CD4-positive, alpha-beta T cell treated with Interleukin-6 at 100 ng/mL for 8 hours (primary cell): ENCODE data around the gene ASB16.
"Not testable (repeated sequence)": the region's sequence is repeated elsewhere in the genome, so short reads cannot be mapped to it uniquely, and the experiment has no call there.

Source experiments
- DNase-seq: peaks from one replicate; pipeline ENCODE4 v3.0.0-alpha.2; 2020; ENCODE audit warnings: mixed read lengths, low spot score

Gene ASB16

GRCh38 chr17:44170499-44171201, at the start of gene ASB16:
Gene ASB16, plus strand, starts transcription at chr17:44170704. Its CDS starts 86 bp downstream, at chr17:44170790.
- DNase-seq: no peak

DNA sequence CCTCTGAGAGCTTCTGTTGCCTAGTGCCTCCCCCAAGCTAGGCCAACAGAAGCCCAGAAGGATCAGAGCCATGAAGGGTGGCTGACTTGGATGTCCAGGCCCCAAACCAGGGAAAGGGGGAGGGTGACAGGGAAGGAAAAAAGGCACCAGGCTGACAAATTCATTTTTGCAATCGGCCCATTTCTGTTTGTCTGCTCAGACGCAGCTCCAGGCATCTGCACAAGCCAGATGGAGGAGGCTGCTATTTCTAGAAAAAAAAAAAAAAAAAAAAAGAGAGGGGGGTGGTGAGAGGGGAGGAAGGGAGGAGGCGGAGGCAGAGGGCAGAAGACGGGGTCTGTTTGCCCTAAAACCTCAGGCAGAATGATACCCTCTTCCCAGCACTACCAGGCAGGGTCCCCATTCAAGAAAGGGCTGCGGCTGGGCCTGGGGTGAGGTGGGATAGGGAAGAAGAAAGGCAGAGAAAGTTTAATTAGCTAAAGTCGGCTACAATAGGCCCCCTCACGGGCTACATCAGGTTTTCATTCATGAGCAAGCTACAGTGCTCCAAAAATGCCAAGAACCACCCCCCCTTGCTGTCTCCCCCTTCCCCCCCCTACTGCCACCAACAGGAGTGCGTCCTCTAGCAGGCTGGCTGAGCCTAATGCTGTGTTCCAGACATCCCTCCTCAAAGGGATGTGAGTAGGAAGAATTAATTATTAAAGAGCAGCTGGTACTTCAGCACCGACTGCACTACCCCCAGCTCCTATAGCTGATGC, 49.5 kb upstream of the ASB16 start:
- no peak for DNase-seq

DNA sequence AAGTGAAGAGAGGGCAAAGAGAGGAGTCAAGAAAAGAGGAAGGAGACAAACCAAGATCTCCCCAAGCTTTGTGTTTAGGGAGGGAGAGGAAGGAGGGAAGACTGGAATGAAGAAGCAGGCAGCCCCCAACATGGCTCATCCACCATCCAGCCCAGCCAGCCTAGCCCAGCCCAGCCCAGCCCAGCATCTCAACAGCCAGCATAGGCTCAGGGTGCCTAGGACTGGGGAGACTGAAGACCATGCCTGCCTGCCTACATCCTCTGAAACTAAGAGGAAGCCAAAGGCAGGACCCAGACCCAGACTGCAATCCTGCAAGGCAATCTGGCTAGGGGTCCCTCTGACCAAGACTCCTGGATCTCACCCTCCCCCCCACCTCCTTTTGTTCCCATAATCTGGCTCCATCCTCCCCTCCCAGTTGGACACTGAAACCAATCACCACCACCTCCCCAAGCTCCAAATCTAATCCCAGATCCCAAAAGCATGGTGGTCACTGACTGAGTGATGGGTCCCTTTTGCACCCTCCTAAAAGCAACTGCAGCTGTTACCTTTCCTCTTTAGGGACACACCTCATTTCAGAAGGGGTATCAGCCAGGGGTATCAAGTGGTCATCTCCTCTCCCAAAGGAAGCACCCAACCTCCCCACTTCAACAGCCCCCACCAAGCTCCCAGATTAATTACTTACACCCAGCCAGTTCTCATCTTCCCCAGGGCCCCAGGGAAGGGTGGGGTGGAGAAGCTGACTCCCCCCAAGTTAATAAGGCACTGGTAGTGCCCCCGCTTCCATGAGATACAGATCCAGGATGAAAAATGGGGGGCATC, 48.3 kb upstream of the ASB16 start:
- no peak for DNase-seq

GRCh38 chr17:44122816-44123355, 47.6 kb upstream of the ASB16 start:
- no peak for DNase-seq

- peak; percentile 97 for DNase-seq
These were observed 47.0 kb upstream of the ASB16 start, which contains the start of gene HDAC5 for GRCh38 chr17:44123356-44124117. Gene HDAC5, minus strand, starts transcription at chr17:44123641. Its CDS starts 6,126 bp downstream, at chr17:44117515.

- no peak for DNase-seq
These were observed 46.4 kb upstream of the ASB16 start for GRCh38 chr17:44124118-44124438.

DNA sequence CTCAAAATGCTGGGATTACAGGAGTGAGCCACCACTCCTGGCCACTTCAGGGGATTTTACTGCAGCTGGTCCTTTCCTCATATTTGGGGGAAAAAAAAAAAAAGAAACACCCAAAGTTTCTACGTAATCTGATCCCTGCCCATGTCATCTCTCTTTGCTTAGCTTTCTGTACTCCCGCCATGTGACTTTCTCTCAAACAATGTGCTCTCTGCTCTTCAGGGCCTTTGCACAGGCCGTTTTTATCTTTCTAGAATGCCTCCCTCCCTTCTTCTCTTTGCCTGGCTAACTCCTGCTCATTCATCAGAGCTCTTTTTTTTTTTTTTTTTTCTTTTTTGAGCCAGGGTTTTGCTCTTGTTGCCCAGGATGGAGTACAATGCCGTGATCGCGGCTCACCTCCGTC, 42.1 kb upstream of the ASB16 start:
- DNase-seq: no peak

GRCh38 chr17:44130693-44131349, 39.7 kb upstream of the ASB16 start:
- DNase-seq: no peak

- DNase-seq: not testable (repeated sequence)
These were observed 39.1 kb upstream of the ASB16 start for GRCh38 chr17:44131372-44131771.

- no peak for DNase-seq
These were observed 38.2 kb upstream of the ASB16 start for GRCh38 chr17:44132275-44132821.

- DNase-seq: no peak
These were observed 36.5 kb upstream of the ASB16 start for GRCh38 chr17:44133918-44134476.

- no peak for DNase-seq
These were observed 35.5 kb upstream of the ASB16 start for GRCh38 chr17:44134752-44135568.

DNA sequence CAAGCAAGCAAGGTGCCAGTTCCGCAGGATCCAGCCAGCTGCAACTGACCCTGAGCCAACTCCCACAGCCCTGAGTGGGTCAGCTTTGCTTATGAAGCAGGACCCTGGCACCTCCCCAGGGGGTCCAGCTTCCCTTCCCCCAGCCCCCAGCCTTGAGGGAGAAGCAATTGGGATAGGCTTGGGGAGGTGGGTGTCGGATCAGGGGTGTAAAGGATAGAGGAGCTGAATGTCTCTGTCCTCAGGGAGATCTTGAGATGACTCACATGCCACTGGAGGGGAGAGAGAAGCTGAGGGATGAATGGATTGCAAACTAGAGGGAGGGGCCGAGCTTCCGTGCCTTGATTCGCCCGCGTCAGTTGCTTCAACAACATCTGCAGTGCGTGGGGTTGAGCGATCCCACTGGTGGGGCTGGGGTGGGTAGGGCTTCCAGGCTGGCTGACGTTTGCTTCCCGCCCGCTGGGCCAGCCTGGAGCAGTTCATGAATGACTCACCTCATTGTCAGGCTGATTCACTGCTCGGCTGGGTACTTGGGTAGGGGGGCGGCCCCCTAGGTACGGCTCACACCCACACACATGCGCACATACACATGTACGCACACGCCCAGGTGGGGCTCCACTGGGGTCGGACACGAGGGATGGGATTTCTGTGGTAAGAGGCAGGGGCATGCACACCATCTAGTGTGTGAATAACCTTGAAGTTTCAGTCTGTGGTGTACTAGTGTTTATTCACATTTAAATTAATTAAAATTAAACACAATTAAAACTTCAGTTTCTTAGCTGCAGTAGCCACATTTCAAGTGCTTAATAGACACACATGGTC, 32.4 kb upstream of the ASB16 start:
- DNase-seq: no peak

DNA sequence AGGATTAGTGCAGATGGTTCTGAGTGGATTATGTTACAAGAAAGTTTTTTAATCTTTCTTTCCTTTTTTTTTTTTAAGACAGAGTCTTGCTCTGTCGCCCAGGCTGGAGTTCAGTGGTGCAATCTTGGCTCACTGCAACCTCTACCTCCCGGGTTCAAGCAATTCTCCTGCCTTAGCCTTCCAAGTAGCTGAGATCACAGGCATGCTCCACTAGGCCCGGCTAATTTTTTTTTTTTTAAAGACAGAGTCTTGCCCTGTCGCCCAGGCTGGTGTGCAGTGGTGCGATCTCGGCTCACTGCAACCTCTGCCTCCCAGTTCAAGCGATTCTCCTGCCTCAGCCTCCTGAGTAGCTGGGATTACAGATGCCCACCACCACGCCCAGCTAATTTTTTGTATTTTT, 26.6 kb upstream of the ASB16 start:
- DNase-seq: not testable (repeated sequence)

DNA sequence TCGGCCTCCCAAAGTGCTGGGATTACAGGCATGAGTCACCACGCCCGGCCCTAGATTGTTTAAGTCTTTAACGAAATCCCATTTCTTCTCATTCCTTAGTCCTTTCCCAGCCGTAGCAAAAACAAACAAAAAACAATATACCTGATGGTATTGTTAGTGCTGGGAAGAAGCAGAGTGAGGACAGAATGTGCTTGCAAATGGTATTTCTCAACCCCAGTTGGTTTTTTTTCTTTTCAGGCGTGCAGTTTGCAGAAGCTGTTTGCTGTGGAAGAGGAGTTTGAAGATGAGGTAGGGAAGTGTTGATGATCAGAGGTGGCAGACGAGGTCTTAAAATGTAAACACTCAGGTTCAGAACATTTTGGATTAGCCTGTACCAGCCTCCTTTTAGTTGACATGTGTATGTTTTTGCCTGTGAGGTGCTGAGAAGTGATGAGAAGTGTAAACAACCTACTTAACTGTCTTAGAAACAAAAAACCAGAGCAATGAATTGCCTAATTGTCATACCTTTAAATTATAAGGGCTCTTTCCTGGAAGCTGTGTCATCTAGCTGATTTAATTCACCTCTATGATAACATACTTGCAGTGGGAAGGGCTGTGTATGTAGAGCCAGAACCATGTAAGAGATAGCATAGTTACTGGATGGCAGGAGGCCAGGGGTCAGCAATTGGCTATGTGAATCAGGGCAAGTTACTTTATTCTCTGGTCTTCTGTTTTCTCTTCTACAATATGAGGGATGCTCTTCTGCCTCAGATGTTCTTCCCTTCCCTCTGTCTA, 25.4 kb upstream of the ASB16 start:
- no peak for DNase-seq

DNA sequence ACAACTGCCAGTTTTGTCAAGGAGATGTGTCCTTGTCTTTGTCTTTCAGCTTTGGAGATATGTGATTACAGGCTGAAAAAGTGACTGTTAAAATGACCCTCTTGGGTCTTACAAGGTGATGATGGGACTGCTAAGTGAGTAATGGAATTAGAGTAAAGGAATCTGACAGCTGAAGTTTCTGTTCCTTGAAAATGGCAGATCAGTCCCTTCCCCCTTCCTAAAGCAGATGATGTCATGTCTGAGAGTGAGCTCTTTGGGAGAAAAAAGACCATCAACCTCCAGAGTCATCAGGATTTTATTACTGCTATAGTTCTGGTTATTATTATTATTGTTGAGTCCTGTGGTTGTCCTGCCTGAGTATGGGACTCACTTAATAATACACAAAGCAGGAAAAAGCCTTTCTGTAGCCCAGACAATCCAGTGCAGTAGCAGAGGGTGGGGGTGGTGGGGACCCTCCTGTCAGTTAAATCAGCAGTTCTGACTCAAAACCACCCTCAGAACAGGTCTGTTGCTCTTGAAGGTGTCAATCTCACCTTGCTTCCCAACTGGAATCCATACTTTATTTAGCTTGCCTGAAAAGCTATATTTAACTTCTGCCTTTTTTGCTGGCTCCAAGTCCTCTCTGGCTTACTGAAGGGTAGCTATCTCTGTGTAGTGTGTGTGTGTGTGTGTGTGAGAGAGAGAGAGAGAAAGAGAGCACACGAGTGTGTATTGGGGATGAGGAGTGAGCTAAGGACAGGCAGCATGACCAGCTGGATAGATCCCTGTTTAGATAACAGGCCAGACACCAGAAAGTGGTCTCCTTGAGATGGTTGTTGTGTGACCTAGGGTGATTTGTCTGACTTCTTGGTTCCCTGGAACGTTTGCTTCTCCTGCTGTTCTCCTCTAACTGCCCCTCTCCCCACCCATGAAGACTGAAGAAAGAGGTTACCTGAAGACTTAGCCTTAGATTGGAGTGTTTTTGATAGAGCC, 23.8 kb upstream of the ASB16 start:
- no peak for DNase-seq

GRCh38 chr17:44147812-44148211, 22.7 kb upstream of the ASB16 start:
- no peak for DNase-seq
